OCI-LY3 (cell line): ENCODE measurements around the gene GBP7.

Experiments
- CTCF ChIP-seq: fragments of 200-600, 300-600 bp; sonication (generic); IDR thresholded peaks from 2 replicates; pipeline ENCODE4 v1.5.1; 2014; ENCODE audit warnings: antibody characterized with exemption, low read length, low read depth
- EZH2phosphoT487 ChIP-seq: fragments of 200-600 bp; shearing (Covaris generic); IDR thresholded peaks from 2 replicates; pipeline ENCODE4 v1.6.1; 2018; ENCODE audit warnings: antibody characterized with exemption, mixed run types, low read depth

DNA sequence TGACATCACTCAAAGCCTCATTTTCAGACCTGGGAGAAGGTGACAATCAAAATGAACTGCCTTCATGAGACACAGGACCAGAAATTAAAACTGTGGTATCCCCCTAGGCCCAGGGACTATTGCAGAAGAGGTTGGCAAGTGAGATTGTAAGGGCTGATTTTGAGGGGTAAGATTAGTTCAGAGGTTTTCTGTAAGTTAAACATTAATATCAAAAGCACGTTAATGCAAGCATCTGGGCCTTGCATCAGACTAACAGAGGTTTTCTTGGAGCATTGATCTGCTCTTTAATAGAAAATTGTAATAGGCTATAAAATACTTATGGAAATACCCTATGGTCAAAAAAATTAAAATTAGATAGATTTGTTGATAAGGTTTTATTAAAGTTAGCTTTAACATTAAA lies 37.5 kb upstream of the GBP7 start:
- TF ChIP-seq CTCF (no peak), EZH2phosphoT487 (no peak)
